Measurements from ENCODE around the gene EPHB3.

The EPHB3 gene

GRCh38 chr3:184559336-184559735, 2.2 kb upstream of the EPHB3 start:
- peaks cover 45% of the 10 kb centered on the region for H3K27me3 ChIP-seq (replicated peaks; ENCODE audit: control insufficient read depth, insufficient read depth, low read length)
- peaks cover 20% of the 10 kb centered on the region for H3K4me1 ChIP-seq (ENCODE audit: control insufficient read depth, insufficient read depth, low read length)
- H3K4me3 ChIP-seq (ENCODE audit: low read length), result no peak overlapping the region
- H3K36me3 ChIP-seq (ENCODE audit: control insufficient read depth, insufficient read depth, low read length, severe bottlenecking), result no peaks in the 10 kb centered on the region
- no peak overlapping the region for H3K9ac ChIP-seq (ENCODE audit: low read length)
- DNase-seq (ENCODE audit: low read depth), result no peak
- H3K9me3 ChIP-seq (ENCODE audit: control insufficient read depth, low read length), result no peaks in the 10 kb centered on the region

DNA sequence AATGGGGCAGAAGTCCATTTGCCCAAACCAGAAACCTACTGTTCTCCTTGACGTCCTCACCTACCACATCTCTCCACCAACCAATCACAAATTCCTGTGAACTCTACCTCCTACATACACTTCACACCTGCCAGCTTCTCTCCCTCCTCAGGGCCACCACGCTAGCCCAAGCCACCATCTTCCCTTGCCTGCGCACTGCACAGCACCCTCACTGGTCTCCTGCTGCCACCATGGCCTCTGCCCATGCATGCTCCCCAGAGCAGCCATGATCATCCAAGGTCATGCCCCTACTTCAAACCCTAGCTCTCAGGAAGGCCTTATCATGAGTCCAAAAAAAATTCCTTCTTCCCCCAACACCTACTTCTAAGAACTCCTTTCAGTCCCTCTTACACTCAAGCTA, 1.1 kb upstream of the EPHB3 start:
- peaks cover 43% of the 10 kb centered on the region for H3K27me3 ChIP-seq (replicated peaks; ENCODE audit: control insufficient read depth, insufficient read depth, low read length)
- peak overlapping the region; percentile 54 for H3K9ac ChIP-seq (ENCODE audit: low read length)
- no peaks in the 10 kb centered on the region for H3K36me3 ChIP-seq (ENCODE audit: control insufficient read depth, insufficient read depth, low read length, severe bottlenecking)
- peak overlapping the region; percentile 61 for H3K4me3 ChIP-seq (ENCODE audit: low read length)
- no peak for DNase-seq (ENCODE audit: low read depth)
- no peaks in the 10 kb centered on the region for H3K9me3 ChIP-seq (ENCODE audit: control insufficient read depth, low read length)
- peaks cover 23% of the 10 kb centered on the region for H3K4me1 ChIP-seq (ENCODE audit: control insufficient read depth, insufficient read depth, low read length)

DNA sequence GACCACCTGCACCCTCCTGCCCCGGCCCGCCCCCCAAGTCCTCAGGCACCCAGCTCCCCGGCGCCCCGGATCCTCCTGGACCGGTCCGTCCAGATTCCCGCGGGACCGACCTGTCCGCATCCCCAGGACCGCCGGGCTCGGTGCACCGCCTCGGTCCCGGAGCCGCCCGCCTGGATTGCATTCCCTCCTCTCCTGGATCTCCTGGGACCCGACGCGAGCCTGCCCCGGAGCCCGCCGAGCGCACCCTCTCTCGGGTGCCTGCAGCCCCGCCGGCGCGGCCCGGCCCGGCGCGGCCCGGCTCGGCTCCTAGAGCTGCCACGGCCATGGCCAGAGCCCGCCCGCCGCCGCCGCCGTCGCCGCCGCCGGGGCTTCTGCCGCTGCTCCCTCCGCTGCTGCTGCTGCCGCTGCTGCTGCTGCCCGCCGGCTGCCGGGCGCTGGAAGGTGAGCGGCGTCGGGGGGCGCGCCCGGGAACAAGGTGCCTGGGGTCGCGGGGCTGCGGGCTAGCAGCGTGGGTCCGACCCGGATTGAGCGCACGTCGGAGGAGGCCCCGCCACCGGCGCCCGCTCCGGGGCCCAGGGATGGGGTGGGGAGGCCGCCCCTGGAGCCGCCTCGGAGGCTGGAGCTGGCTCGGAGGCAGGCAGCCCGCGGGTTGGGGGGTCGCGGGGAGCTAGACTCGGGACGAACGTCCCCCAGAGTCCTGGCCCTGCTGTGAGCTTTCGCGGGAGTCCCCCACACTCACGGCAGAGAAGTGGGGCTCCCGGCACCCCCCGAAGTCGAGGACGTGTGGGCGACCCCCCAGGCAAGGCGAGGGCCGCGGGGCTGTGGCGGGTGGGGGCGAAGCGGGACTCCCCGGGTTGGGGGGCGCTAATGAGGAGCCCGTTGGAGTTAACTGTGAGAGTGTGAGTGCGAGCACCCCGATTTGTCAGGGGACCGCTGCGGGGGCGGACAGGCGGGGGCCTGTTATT, 610 bp downstream of the EPHB3 start:
- peaks cover 26% of the 10 kb centered on the region for H3K27me3 ChIP-seq (replicated peaks; ENCODE audit: control insufficient read depth, insufficient read depth, low read length)
- DNase-seq (ENCODE audit: low read depth), result peak; percentile 63
- peak overlapping the region; percentile 74 for H3K4me3 ChIP-seq (ENCODE audit: low read length)
- H3K9ac ChIP-seq (ENCODE audit: low read length), result peak overlapping the region; percentile 60
- H3K9me3 ChIP-seq (ENCODE audit: control insufficient read depth, low read length), result no peaks in the 10 kb centered on the region
- H3K4me1 ChIP-seq (ENCODE audit: control insufficient read depth, insufficient read depth, low read length), result peaks cover 30% of the 10 kb centered on the region
- H3K36me3 ChIP-seq (ENCODE audit: control insufficient read depth, insufficient read depth, low read length, severe bottlenecking), result no peaks in the 10 kb centered on the region

- no peaks in the 10 kb centered on the region for H3K9me3 ChIP-seq (ENCODE audit: control insufficient read depth, low read length)
- H3K4me1 ChIP-seq (ENCODE audit: control insufficient read depth, insufficient read depth, low read length), result peaks cover 31% of the 10 kb centered on the region
- no peaks in the 10 kb centered on the region for H3K36me3 ChIP-seq (ENCODE audit: control insufficient read depth, insufficient read depth, low read length, severe bottlenecking)
- H3K27me3 ChIP-seq (replicated peaks; ENCODE audit: control insufficient read depth, insufficient read depth, low read length), result peaks cover 18% of the 10 kb centered on the region
- DNase-seq (ENCODE audit: low read depth), result no peak
- peak overlapping the region; percentile 60 for H3K9ac ChIP-seq (ENCODE audit: low read length)
- peak overlapping the region; percentile 61 for H3K4me3 ChIP-seq (ENCODE audit: low read length)
Observed at GRCh38 chr3:184562878-184563560, 1.4 kb downstream of the EPHB3 start.

- Histone ChIP-seq H3K4me3 (ENCODE audit: low read length) (peak overlapping the region; percentile 61), H3K9me3 (ENCODE audit: control insufficient read depth, low read length) (no peaks in the 10 kb centered on the region), H3K9ac (ENCODE audit: low read length) (peak overlapping the region; percentile 41), H3K36me3 (ENCODE audit: control insufficient read depth, insufficient read depth, low read length, severe bottlenecking) (no peaks in the 10 kb centered on the region), H3K27me3 (replicated peaks; ENCODE audit: control insufficient read depth, insufficient read depth, low read length) (peaks cover 13% of the 10 kb centered on the region), H3K4me1 (ENCODE audit: control insufficient read depth, insufficient read depth, low read length) (peaks cover 36% of the 10 kb centered on the region)
- no peak for DNase-seq (ENCODE audit: low read depth)
Observed at GRCh38 chr3:184563561-184563925, 2.0 kb downstream of the EPHB3 start.

DNA sequence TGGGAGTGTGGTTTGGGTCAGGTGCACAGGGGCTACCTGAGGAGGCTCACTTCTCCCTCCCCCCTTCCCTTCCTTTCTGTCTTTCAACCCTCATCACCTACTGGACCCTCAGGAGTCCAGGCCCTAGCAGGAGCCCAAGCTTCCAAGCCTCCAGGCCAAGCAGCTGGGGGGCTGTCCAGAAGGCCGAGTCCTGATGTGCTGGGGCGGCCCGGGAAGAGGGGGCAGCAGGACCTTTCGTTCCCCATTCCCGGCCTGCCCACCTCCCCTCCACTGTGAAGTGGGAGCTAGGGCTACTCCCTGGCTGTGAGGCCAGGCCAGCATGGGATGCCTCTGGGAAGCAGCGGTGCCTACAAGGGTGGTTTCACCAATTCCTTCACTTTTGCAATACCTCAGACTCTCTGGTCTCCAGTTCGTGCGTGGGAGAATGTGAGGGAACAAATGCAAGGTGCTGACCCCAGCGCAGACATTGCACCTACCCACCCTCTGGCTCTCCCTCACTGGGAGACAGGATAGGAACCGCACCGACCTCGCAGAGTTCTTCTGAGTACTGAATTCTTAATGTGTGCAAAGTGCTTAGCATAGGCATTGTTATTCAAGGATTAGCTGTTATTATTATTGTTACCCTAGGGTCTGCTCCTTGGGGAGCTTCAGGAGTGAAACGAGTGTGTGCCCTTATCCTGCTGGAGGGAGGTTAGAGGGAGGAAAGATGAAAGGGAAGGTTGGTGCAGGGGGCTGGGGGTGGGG, 2.5 kb downstream of the EPHB3 start:
- Histone ChIP-seq H3K9ac (ENCODE audit: low read length) (no peak overlapping the region), H3K4me1 (ENCODE audit: control insufficient read depth, insufficient read depth, low read length) (peaks cover 36% of the 10 kb centered on the region), H3K36me3 (ENCODE audit: control insufficient read depth, insufficient read depth, low read length, severe bottlenecking) (no peaks in the 10 kb centered on the region), H3K27me3 (replicated peaks; ENCODE audit: control insufficient read depth, insufficient read depth, low read length) (peaks cover 8% of the 10 kb centered on the region), H3K9me3 (ENCODE audit: control insufficient read depth, low read length) (no peaks in the 10 kb centered on the region), H3K4me3 (ENCODE audit: low read length) (peak overlapping the region; percentile 61)
- DNase-seq (ENCODE audit: low read depth), result no peak

DNA sequence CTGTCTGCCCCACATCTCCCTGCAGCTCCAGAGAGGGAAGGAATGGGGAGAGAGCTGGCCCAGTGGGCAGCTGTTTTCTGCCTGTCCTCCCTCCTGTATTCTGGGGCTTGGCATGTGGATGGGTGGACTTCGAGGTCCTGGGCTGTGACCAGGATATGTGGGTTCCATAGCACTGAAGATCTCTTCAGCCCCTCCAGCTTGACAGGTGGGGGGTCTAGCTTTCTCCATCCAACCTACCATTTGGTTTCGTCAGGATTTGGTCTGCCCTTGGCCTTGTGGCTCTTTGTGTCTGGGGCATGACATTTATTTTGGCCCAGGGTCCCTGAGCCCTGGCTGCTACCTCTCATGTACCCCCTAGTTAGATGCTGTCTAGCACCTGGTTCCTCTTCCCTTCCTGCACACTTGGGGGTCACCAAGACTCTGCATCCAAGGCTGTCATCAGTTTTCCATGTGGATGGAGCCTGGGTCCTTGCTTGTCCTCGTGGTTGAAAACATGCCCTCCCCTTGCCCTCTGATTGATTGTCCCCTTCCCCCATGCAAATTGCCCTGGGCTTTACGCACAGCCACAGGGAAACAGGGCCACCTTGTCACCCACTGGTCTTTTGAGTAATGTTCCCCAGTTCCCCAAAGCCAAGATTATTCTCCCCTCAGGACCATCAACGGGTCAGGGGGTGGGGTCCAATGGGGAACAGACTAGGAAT, 3.2 kb downstream of the EPHB3 start:
- no peak overlapping the region for H3K4me3 ChIP-seq (ENCODE audit: low read length)
- no peak overlapping the region for H3K9ac ChIP-seq (ENCODE audit: low read length)
- H3K27me3 ChIP-seq (replicated peaks; ENCODE audit: control insufficient read depth, insufficient read depth, low read length), result peaks cover 2% of the 10 kb centered on the region
- H3K4me1 ChIP-seq (ENCODE audit: control insufficient read depth, insufficient read depth, low read length), result peaks cover 41% of the 10 kb centered on the region
- no peaks in the 10 kb centered on the region for H3K36me3 ChIP-seq (ENCODE audit: control insufficient read depth, insufficient read depth, low read length, severe bottlenecking)
- DNase-seq (ENCODE audit: low read depth), result no peak
- H3K9me3 ChIP-seq (ENCODE audit: control insufficient read depth, low read length), result no peaks in the 10 kb centered on the region

DNA sequence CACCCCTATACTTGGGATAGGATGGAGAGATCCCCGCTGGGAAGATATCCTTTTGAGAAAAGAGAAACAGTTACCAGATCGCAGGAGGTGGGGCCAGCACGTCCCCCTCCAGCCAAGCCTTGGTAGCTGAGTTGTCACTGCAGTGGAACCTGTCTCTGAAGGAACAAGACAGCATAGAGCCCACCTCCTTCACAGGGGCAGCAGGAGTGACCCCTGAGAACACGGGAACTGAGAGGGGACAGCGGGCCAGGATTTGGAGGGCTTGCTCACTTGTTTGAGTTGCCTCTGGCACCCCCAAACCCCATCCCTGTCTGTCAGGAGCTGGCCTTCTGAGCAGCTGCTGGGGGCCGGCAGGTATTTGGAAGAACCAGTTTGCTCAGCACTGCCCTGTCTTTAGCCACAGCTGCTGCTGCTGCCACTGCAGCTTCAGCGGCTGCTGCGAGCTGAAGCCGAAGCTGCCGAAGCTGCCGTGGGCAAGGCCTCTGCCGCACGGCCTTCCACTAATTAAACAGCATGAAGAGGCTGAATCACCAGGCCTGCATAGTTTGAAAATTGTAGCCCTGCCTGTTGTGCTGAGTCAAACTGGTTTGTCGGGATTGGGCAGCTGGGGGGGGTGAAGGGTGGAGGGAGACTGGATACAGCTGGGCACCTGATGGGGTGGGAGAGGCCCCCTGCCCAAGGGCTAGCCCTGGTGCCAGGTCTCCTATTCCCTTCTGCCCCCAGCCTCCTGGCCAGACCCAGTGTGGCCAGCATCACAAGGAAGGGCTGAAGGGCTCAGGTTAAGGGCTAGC, 4.0 kb downstream of the EPHB3 start:
- no peak overlapping the region for H3K4me3 ChIP-seq (ENCODE audit: low read length)
- H3K4me1 ChIP-seq (ENCODE audit: control insufficient read depth, insufficient read depth, low read length), result peaks cover 42% of the 10 kb centered on the region
- no peaks in the 10 kb centered on the region for H3K9me3 ChIP-seq (ENCODE audit: control insufficient read depth, low read length)
- DNase-seq (ENCODE audit: low read depth), result peak; percentile 86
- no peaks in the 10 kb centered on the region for H3K36me3 ChIP-seq (ENCODE audit: control insufficient read depth, insufficient read depth, low read length, severe bottlenecking)
- no peaks in the 10 kb centered on the region for H3K27me3 ChIP-seq (replicated peaks; ENCODE audit: control insufficient read depth, insufficient read depth, low read length)
- H3K9ac ChIP-seq (ENCODE audit: low read length), result peak overlapping the region; percentile 75

DNA sequence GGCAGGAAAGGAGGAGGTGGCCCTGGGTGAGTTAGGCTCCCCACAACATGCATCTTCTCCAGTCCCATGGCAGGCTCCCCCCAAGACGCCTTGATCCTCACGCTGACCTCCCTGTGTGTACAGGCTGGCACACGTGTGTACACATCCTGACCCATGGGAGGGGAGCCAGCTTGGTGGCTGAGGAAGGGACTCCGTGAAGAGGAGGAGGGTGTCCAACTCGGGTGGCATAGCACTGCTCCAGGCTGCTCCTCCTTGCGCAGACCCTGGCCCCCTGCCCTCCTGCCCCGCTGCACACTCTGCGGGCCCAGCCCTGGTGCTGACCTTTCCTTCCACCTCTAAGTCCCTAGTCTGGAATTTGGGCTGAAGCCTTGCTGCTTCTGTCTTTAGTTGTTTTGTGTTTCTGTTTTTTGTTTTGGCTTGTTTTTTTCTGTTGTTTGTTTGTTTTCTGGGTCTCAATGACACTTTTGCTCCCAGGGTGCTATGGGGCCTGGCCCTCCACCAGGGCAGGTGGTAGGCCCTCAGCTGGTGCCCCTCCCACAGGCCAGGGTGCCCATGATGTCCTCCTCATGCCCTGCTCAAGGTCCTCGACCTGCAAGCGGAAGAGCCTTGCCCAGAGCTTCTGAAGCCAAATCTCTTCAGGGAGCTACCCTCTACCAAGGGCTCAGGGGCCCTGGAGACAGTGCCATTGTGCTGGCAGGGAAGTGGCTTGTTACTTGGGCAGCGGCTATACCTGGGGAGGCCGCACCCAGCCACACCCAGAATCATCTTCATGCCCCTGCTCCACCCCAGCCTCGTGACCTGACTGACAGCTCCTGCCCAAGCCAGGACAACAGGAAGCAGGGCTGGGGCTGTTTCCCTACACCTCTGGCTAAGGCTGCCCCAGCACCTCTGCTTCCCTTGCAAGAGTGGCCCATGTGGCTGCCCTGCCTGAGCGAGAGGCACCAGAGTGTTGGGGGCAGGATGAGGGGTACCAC, 5.1 kb downstream of the EPHB3 start:
- H3K9ac ChIP-seq (ENCODE audit: low read length), result peak overlapping the region; percentile 75
- H3K4me3 ChIP-seq (ENCODE audit: low read length), result no peak overlapping the region
- H3K9me3 ChIP-seq (ENCODE audit: control insufficient read depth, low read length), result no peaks in the 10 kb centered on the region
- no peaks in the 10 kb centered on the region for H3K36me3 ChIP-seq (ENCODE audit: control insufficient read depth, insufficient read depth, low read length, severe bottlenecking)
- H3K27me3 ChIP-seq (replicated peaks; ENCODE audit: control insufficient read depth, insufficient read depth, low read length), result no peaks in the 10 kb centered on the region
- H3K4me1 ChIP-seq (ENCODE audit: control insufficient read depth, insufficient read depth, low read length), result peaks cover 37% of the 10 kb centered on the region
- no peak for DNase-seq (ENCODE audit: low read depth)
